ENCODE data around the gene CLIC4. TPM values are rescaled to one million over a fixed set of nuclear protein-coding genes. Genes with fewer than 3 reads are reported as not detected.
A peak's percentile ranks its signal among the peaks of the same experiment; 100 is the strongest.
"Not testable (repeated sequence)": the region's sequence is repeated elsewhere in the genome, so short reads cannot be mapped to it uniquely, and the experiment has no call there.

The CLIC4 gene
- total RNA-seq, 6 donors from 2014 or later = 44.0 to 234 (median 147) TPM

GRCh38 chr1:24726741-24727140, 18.5 kb upstream of the CLIC4 start:
- ATAC-seq (ENCODE audit: low FRiP score in 2 of 2) (no peak), DNase-seq (no peak)
- H3K27ac ChIP-seq = peak overlapping the region; percentile 63 to 83 (median 82)
- H3K9me3 ChIP-seq = no peaks in the 10 kb centered on the region
- TF ChIP-seq POLR2A (IDR thresholded peaks at IDR 0.05) (no peak), CTCF (IDR thresholded peaks at IDR 0.05) (no peak), POLR2AphosphoS5 (IDR thresholded peaks at IDR 0.05) (no peak), EP300 (IDR thresholded peaks at IDR 0.05) (no peak)
- H3K36me3 ChIP-seq = no peaks in the 10 kb centered on the region
- peaks cover 44 to 51% (median 45%) of the 10 kb centered on the region in 4 donors for H3K4me1 ChIP-seq
- no peaks in the 10 kb centered on the region for H3K27me3 ChIP-seq
- H3K4me3 ChIP-seq = no peak overlapping the region
- WGBS, 2 donors = 80 to 89% methylated on average over 4 of the region's 4 CpGs

GRCh38 chr1:24727501-24728216, 17.6 kb upstream of the CLIC4 start:
- TF ChIP-seq POLR2AphosphoS5 (IDR thresholded peaks at IDR 0.05) (peak; percentile 59 to 62), POLR2A (IDR thresholded peaks at IDR 0.05) (peak in 1 of 4 donors; percentile 12), CTCF (IDR thresholded peaks at IDR 0.05) (no peak)
- DNase-seq (peak; percentile 66 to 83), ATAC-seq (ENCODE audit: low FRiP score in 2 of 2) (peak; percentile 72 to 95)
- Histone ChIP-seq H3K27me3 (no peaks in the 10 kb centered on the region), H3K4me1 (peaks cover 44 to 51% (median 48%) of the 10 kb centered on the region in 4 donors), H3K27ac (peak overlapping the region; percentile 63 to 83 (median 82)), H3K36me3 (no peaks in the 10 kb centered on the region), H3K4me3 (peak overlapping the region in 1 of 4 donors; percentile 20), H3K9me3 (no peaks in the 10 kb centered on the region)
- 36 to 45% methylated on average over 7 to 9 of the region's 9 CpGs for WGBS, 2 donors

- no peak for ATAC-seq (ENCODE audit: low FRiP score in 2 of 2)
- Histone ChIP-seq H3K4me3 (no peak overlapping the region), H3K27ac (no peak overlapping the region), H3K36me3 (no peaks in the 10 kb centered on the region), H3K4me1 (peaks cover 44 to 51% (median 49%) of the 10 kb centered on the region in 4 donors), H3K27me3 (no peaks in the 10 kb centered on the region), H3K9me3 (no peaks in the 10 kb centered on the region)
- WGBS, 2 donors = 88 to 94% methylated on average over 10 of the region's 10 CpGs
- TF ChIP-seq POLR2AphosphoS5 (IDR thresholded peaks at IDR 0.05) (no peak), CTCF (IDR thresholded peaks at IDR 0.05) (no peak), POLR2A (IDR thresholded peaks at IDR 0.05) (no peak), EP300 (IDR thresholded peaks at IDR 0.05) (no peak)
- DNase-seq = no peak
Observed at GRCh38 chr1:24728982-24729381, 16.3 kb upstream of the CLIC4 start.

- DNase-seq (no peak), ATAC-seq (ENCODE audit: low FRiP score in 2 of 2) (no peak)
- H3K4me3 ChIP-seq = no peak overlapping the region
- H3K36me3 ChIP-seq = no peaks in the 10 kb centered on the region
- H3K4me1 ChIP-seq = peaks cover 22 to 48% (median 46%) of the 10 kb centered on the region in 4 donors
- no peak for TF ChIP-seq POLR2A (IDR thresholded peaks at IDR 0.05)
- no peak for TF ChIP-seq EP300 (IDR thresholded peaks at IDR 0.05)
- TF ChIP-seq CTCF (IDR thresholded peaks at IDR 0.05) = no peak
- TF ChIP-seq POLR2AphosphoS5 (IDR thresholded peaks at IDR 0.05) = no peak
- H3K27ac ChIP-seq = peak overlapping the region in 2 of 4 donors; percentile 27 to 41
- H3K9me3 ChIP-seq = no peaks in the 10 kb centered on the region
- no peaks in the 10 kb centered on the region for H3K27me3 ChIP-seq
- 60 to 62% methylated on average over 4 of the region's 4 CpGs for WGBS, 2 donors
Observed at GRCh38 chr1:24732186-24732885, 12.9 kb upstream of the CLIC4 start.

- not testable (repeated sequence) for H3K27me3 ChIP-seq, H3K36me3 ChIP-seq, DNase-seq, H3K4me3 ChIP-seq, H3K9me3 ChIP-seq
- Histone ChIP-seq H3K27ac (peak overlapping the region in 2 of 4 donors; percentile 27 to 41), H3K4me1 (peaks cover 17 to 43% (median 38%) of the 10 kb centered on the region in 4 donors)
- peak in 1 of 2 donors; percentile 72 for ATAC-seq (ENCODE audit: low FRiP score in 2 of 2)
- WGBS, 2 donors = 68 to 82% methylated on average over 7 of the region's 7 CpGs
Observed at GRCh38 chr1:24733342-24733741, 11.9 kb upstream of the CLIC4 start.

Data from upper lobe of left lung (tissue), 6 donors.